ENCODE data around the gene DARS2.

- TF ChIP-seq CTCF (IDR thresholded peaks at IDR 0.05) (no peak), POLR2A (IDR thresholded peaks at IDR 0.05) (no peak)
Observed at GRCh38 chr1:173823781-173824314, 625 bp upstream of the DARS2 start.
